Keratinocyte (primary cell): ENCODE data around the gene TJP3.

Experiments
- CTCF ChIP-seq, 3 experiments: IDR thresholded peaks in 1 of 3; conservative IDR thresholded peaks in 1 of 3; optimal IDR thresholded peaks in 1 of 3; 2 replicates in 2 of 3; 3 replicates in 1 of 3; pipeline versions ENCODE3 to v1.5.1; 2011; ENCODE audit warnings: low read length in 3 of 3, mild to moderate bottlenecking in 3 of 3, moderate library complexity in 2 of 3, control low read depth in 1 of 3, inconsistent platforms in 1 of 3; ENCODE audit not compliant: insufficient read depth in 2 of 3; ENCODE audit errors: extremely low read depth in 1 of 3
- EZH2 ChIP-seq: IDR thresholded peaks from one replicate; pipeline ENCODE4 v1.6.1; 2012; ENCODE audit warnings: inconsistent platforms, mild to moderate bottlenecking, low read length, moderate library complexity

GRCh38 chr19:3691372-3691716 lies 16.8 kb upstream of the TJP3 start:
- no peak for TF ChIP-seq CTCF (optimal IDR thresholded peaks at IDR 0.05 in 1 of 3, IDR thresholded peaks at IDR 0.05 in 1 of 3, conservative IDR thresholded peaks at IDR 0.05 in 1 of 3; ENCODE audit: extremely low read depth in 1 of 3, insufficient read depth in 2 of 3, low read length in 3 of 3)
- TF ChIP-seq EZH2, result no peak
